GM19395 (cell line): ENCODE data around the gene NFATC3.
A peak's percentile ranks its signal among the peaks of the same experiment; 100 is the strongest.

Experiments
- ATAC-seq: cut with Tn5 transposase; IDR thresholded peaks from one replicate; pipeline ENCODE4 v1.9.1; 2021; ENCODE audit warnings: mild to moderate bottlenecking, moderate library complexity; ENCODE audit not compliant: unreplicated experiment

Gene NFATC3

GRCh38 chr16:68244903-68245853 is 160.0 kb downstream of the NFATC3 start, which contains the start of gene PLA2G15:
Gene PLA2G15 (plus strand): TSS chr16:68245373. CDS start chr16:68245427, 54 bp downstream.
- peak; percentile 75 for ATAC-seq

DNA sequence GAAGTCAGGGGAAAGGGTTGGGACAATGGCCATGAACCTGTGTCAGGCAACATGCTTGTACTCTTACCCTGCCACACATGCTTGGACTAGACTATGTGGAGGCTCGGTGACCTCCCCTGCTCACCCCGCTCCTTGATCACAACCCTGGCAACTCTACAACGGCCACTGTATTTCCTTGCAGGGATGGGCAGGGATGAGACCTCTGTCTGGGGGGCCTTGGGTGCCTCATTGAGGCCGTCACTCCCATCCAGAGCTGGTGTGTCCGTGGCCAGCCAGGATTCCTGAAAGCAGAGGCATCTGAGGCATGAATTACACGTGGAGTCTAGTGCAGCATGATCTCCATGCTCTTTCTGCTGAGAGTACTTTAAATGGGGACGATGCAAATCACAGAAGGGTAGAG is 161.0 kb downstream of the NFATC3 start:
- ATAC-seq, result no peak

DNA sequence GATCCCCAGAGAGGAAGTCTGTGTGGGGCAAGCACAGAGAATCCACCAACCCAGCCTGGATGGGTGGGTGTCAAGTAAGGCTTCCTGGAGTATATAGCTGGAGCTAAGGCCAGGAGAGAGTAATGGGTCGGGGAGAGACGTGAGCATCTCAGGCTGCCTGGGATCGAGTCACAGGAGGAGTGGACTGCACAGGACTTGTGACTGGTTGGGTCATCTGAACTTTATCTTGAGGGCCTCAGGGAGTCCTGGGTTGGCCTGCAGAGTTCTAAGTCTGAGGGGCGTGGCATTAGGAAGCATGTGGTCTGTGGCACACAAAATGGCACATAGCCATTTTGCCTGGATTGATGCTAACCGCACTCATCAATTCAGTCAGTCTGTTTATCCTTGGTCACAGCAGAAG is 161.5 kb downstream of the NFATC3 start:
- ATAC-seq, result no peak

DNA sequence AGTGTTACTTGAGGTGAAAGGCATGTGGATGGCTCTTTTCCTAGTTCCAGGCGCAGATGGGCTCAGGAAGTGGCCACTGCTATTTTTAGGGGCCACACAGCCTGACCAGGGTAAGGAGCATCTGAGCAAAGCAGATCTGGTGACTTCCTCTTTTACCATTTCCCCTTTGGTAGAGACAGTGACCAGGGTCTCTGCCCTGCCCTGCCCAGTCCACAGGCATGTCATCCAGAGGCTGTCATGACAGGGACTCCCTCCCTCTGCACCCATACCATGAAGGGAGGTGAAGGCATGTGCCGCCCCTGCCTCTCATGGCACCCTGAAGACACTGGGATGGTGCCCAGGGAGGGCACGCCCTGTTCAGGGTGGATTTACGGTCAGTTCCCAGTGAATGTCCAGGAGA is 162.2 kb downstream of the NFATC3 start:
- ATAC-seq, result no peak

DNA sequence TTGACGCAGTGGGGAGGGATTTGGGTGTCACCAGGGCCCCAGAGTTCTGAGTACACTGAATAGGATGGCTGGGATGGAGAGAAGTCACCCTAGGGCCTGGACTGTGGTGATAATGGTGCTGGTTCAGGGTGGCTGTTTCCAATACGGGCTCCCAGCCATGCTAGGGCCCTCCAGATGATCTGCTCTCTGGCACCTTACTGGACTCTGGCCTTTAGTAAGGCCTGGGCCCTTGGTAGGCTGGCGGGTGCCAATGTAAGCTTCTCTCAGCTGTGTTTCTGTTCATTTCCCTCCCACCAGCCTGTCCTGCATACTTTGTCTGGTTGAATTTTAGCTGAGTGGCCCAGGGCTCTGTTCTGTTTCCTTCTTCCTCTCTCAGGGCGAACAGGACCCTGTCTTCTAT is 162.8 kb downstream of the NFATC3 start:
- ATAC-seq, result no peak

GRCh38 chr16:68249371-68249770 is 164.2 kb downstream of the NFATC3 start:
- no peak for ATAC-seq

DNA sequence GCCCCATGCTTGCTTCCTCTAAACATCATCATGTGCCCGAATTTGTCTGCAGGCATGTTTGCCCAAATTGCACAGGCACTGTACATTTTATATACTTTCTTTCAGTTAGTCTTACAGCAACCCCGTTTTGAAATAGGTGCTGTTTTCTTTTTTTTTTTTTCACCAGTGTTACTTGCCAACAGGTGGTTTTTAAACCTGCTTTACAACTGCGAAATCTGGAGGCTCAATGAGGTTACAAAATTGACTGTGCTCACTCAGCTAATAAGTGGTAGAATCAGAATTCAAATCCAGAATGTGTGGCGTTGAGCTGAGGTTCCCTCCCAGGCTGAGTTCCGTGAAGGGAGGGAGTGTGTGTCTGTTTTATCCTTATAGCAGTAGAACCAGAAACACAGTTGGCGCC is 165.8 kb downstream of the NFATC3 start:
- no peak for ATAC-seq

- no peak for ATAC-seq
Observed at GRCh38 chr16:68251832-68252231, 166.7 kb downstream of the NFATC3 start.

GRCh38 chr16:68252383-68252782 is 167.2 kb downstream of the NFATC3 start:
- no peak for ATAC-seq

- ATAC-seq, result no peak
Observed at GRCh38 chr16:68253721-68254120, 168.6 kb downstream of the NFATC3 start.

DNA sequence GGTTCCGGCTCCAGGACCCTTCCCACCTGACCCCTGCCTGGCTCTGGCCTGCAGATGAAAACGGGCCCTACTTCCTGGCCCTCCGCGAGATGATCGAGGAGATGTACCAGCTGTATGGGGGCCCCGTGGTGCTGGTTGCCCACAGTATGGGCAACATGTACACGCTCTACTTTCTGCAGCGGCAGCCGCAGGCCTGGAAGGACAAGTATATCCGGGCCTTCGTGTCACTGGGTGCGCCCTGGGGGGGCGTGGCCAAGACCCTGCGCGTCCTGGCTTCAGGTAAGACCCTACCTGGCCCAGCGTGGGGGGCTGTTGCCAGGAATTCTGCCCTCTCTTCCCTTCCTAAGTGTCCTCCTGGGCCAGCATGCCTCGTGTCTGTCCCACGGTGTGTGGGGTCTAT is 170.5 kb downstream of the NFATC3 start:
- no peak for ATAC-seq

DNA sequence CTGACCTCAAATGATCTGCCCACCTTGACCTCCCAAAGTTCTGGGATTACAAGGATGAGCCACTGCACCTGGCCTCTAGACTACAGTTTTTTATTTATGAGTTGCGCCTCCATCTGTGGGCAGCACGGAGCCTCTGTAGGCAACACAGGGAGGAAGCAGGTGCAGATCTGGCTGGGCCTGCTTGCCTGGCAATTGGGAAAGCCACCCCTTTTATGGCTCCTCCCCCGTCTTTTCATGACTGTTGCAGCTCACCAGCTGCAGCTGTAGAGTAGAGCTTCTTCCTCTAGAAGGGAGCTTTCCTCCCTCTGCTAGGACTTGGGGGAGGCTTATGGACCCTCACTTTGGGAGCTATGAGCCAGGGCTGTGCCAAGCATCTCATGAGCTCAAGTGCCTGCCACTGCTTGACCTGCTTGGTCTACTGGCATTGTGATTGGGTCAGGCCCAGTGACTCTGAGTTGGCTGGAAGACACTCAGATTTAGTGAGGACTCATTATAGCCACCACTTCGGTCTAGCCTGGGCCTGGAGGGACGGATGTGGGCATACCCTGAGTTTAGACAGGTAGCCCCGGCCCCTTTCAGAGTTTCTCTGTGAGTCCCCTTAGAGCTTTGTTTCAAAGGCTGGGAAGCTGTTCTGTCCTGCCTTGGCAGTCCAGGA is 172.2 kb downstream of the NFATC3 start:
- ATAC-seq, result peak; percentile 61

GRCh38 chr16:68257906-68258800 is 173.0 kb downstream of the NFATC3 start:
- no peak for ATAC-seq

- no peak for ATAC-seq
Observed at GRCh38 chr16:68259007-68259825, 174.0 kb downstream of the NFATC3 start.

DNA sequence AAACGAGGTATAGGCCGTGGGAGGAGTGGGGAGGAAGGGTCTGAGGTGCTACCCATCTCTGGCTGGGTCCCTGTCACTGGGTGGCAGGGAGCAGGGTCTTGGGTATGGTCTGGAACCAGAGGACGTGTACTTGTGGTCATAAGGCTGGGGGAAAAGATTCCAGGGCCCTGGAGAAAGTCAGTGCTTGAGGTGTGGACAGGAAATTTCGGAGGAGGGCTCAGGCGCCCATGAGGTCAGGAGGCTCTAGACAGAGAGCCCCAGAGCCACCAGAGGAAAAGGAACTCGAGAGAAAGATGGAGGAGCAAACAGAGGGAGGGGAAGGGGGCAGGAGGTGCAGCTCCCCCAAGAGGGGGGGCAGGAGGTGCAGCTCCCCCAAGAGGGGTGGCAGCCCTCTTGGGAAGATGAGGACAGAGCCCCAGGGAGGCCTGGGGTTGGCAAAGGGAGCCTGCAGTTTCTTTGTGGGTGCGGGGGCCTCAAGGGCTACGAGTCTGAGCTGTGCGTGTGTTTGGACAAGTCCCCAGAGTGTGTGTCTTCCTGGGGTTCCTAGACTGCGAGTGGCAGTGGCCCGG is 178.5 kb downstream of the NFATC3 start:
- peak; percentile 11 for ATAC-seq

- peak; percentile 56 for ATAC-seq
Observed at GRCh38 chr16:68264128-68265077, 179.2 kb downstream of the NFATC3 start, which contains the start of gene SLC7A6. Gene SLC7A6 (plus strand): TSS chr16:68264526. CDS start chr16:68274727, 10,201 bp downstream.

DNA sequence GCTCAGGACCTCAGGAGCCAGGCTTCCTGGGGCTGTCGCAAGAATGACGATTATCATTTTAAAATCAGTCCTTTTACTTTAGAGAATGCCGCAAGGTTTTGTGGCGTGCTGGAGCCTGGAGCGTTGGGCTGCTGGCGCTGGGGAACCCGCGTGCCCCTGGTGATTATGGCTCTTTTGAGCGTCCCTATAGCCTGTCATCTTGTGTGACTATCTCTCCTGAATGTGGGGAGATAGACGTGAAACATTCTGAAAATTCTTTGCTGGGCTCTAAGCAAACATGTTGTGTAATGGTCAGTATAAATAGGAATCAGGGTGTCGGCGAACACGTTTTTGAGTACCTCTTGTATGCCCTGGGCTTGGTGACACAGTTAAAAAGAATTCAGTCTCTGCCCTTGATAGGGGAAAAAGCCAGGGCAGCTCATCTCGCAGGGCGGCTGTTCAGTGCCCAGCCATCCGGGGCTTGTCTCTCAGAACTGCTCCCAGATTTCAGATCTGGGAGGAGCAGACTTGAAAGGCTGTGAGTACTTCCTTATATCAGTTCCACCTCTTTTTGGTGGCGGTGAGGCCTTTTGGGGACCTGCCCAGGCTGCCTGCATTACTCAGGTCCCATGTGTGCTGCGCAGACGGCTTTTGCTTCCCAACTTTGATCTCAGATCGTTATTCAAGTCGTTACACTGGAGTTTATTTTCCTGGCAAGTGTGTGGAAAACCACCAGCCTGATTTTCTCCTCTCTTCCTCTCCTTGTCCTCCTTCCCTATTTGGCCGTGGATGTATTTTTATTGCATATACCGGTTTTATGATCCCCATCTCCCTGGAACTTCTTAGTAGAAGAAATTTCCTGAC is 180.1 kb downstream of the NFATC3 start:
- ATAC-seq, result peak; percentile 20
